HG02763 (cell line): ENCODE results near the gene CBFA2T2.
A peak's percentile ranks its signal among the peaks of the same experiment; 100 is the strongest.
"Not testable (repeated sequence)": the region's sequence is repeated elsewhere in the genome, so short reads cannot be mapped to it uniquely, and the experiment has no call there.

Experiments used
- ATAC-seq: cut with Tn5 transposase; IDR thresholded peaks from one replicate; pipeline ENCODE4 v1.9.1; 2021; ENCODE audit warnings: mild to moderate bottlenecking, moderate library complexity; ENCODE audit not compliant: unreplicated experiment

Gene CBFA2T2

GRCh38 chr20:33545763-33546162 lies 55.9 kb downstream of the CBFA2T2 start:
- ATAC-seq: no peak

- ATAC-seq: no peak
Observed at GRCh38 chr20:33549229-33549999, 59.5 kb downstream of the CBFA2T2 start.

GRCh38 chr20:33551778-33552177 lies 61.9 kb downstream of the CBFA2T2 start:
- ATAC-seq: no peak

GRCh38 chr20:33552519-33552918 lies 62.6 kb downstream of the CBFA2T2 start:
- ATAC-seq: no peak

- ATAC-seq: no peak
Observed at GRCh38 chr20:33553516-33553915, 63.6 kb downstream of the CBFA2T2 start.

GRCh38 chr20:33554914-33555420 lies 65.1 kb downstream of the CBFA2T2 start:
- ATAC-seq: peak; percentile 91

- no peak for ATAC-seq
Observed at GRCh38 chr20:33555755-33556154, 65.9 kb downstream of the CBFA2T2 start.

GRCh38 chr20:33556246-33556645 lies 66.3 kb downstream of the CBFA2T2 start:
- ATAC-seq: no peak

- no peak for ATAC-seq
Observed at GRCh38 chr20:33558348-33559144, 68.7 kb downstream of the CBFA2T2 start.

- ATAC-seq: no peak
Observed at GRCh38 chr20:33559212-33559611, 69.3 kb downstream of the CBFA2T2 start.

GRCh38 chr20:33560026-33560425 lies 70.1 kb downstream of the CBFA2T2 start:
- ATAC-seq: no peak

GRCh38 chr20:33561053-33561452 lies 71.2 kb downstream of the CBFA2T2 start:
- ATAC-seq: not testable (repeated sequence)

- no peak for ATAC-seq
Observed at GRCh38 chr20:33561692-33562601, 72.1 kb downstream of the CBFA2T2 start.

- no peak for ATAC-seq
Observed at GRCh38 chr20:33563788-33564187, 73.9 kb downstream of the CBFA2T2 start.

- no peak for ATAC-seq
Observed at GRCh38 chr20:33566781-33567603, 77.1 kb downstream of the CBFA2T2 start.

GRCh38 chr20:33567949-33568348 lies 78.1 kb downstream of the CBFA2T2 start:
- no peak for ATAC-seq

- ATAC-seq: no peak
Observed at GRCh38 chr20:33568378-33568777, 78.5 kb downstream of the CBFA2T2 start.

- no peak for ATAC-seq
Observed at GRCh38 chr20:33568868-33569801, 79.2 kb downstream of the CBFA2T2 start.

- ATAC-seq: no peak
Observed at GRCh38 chr20:33569802-33570391, 80.0 kb downstream of the CBFA2T2 start.
